HG03565 (cell line): ENCODE results near the gene SYT6.

Experiments used
- ATAC-seq: cut with Tn5 transposase; IDR thresholded peaks from one replicate; pipeline ENCODE4 v1.9.1; 2021; ENCODE audit warnings: mild to moderate bottlenecking, moderate library complexity; ENCODE audit not compliant: unreplicated experiment

SYT6 gene

DNA sequence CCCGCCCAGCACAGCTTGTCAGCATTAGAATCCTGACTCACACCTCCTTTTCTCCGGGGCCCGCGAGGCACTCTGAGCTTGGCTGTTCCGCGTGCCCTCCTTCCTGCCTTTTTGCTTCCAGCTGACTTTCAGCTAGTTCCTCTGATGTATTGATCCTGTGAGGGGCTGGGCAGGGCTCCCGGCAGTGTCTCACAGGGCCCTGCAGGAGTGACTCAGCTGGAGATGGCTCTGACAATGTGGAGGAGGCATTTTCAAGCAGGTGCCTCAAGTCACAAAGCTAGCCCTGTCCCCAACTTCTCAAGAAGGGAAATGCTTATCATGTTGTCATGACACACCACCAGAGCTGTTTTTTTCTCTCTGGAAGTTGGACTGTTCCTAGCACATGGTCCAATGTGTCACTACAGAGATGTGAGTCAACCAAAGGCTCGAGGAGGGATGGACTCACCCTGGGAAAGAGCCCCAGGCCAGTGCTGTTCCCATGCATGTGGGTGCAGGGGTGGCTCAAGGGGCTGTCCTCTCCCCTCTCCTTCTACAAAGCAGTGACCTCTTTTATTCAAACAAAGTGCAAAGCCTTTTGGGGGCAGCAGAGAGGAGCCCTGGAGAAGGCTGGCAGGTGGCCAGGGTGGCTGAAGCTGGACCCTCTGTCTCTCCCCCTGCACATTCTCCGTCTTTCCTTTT is 30.6 kb downstream of the SYT6 start:
- no peak for ATAC-seq

- ATAC-seq: no peak
Measured at GRCh38 chr1:114118351-114118990, 35.2 kb downstream of the SYT6 start.

DNA sequence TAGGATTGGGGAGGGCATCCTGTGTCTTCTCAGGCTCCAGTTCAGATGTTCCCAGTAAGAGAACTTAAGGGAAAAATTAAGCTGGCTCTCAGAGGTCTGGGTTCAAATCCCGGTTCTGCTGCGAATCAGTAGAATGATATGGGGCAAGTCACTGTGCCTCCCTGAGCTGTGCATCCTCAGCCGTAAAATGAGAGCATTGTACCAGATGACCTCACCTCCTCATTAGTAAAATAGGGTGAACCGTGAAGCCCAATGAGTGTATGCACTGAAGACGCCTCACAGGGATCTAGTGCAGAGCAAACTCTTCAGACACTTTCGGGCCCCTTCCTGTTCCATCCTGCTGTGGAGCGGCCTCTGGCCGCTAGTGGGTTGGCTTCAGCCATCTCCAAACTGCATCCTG is 36.0 kb downstream of the SYT6 start:
- no peak for ATAC-seq

DNA sequence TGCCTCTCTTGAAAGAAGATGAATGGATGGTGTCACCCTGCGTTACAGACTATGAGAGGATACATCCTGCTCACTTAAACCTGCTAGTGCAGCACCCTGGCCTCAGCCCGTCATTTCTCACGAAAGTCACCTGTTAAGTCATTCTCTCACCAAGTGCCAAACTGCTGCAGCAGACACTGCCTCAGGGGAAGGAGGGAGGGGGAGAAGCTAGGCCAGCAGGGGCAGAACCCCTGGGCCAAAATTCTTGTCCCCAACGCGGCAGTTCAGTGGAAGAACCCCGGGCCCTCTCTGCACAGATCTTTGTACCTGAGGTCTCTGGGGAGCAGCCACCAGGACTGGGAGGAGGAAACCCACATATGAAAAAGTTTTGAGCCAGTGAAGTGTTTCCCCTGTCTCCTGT is 37.6 kb downstream of the SYT6 start:
- no peak for ATAC-seq

- ATAC-seq: no peak
Measured at GRCh38 chr1:114114185-114115094, 39.2 kb downstream of the SYT6 start.

GRCh38 chr1:114113411-114114184 is 40.1 kb downstream of the SYT6 start:
- ATAC-seq: no peak

GRCh38 chr1:114112775-114113174 is 40.9 kb downstream of the SYT6 start:
- ATAC-seq: no peak

DNA sequence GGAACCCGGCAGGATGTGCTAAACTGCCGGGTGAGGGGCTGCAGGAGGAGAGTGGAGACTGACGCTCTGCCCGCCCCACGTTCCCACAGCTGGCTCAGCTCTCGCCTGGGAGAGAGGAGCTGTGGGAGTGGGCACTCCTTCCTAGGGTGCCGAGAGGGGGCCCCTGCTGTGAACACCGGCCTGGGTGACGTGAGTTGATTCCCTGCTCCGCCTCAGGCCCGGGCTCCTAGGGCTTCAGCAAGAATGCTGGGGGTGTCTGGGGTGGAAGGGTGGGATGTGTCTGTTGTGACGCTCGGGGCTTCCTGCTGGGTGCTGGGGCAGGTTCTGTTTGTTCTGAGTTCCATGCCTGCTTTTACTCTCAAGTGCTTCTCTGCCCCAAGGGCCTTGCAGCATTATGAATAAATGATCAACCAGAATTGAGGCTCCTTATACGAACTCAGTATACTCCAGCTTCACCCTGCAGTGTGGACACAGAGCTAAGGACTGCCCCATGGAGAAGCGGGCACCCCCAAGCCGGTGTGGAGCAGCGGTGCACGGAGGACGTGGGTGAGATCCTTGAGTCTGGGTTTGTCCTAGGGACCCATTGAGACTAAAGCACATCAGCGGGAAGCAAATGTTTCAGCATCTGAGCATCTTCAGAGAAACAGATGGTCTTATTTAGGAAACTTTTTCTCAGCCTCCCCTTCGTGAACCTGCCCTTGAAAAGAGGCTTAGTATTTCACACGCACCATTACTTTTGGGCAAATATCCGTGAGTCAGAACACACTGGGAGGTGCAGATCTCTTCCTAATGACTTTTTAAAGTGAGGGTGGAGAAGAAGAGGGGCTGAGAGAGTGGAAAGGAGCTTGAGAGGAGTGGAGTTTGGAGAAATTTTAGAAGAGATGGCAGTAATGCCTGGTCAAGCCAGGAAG is 41.7 kb downstream of the SYT6 start:
- ATAC-seq: no peak

DNA sequence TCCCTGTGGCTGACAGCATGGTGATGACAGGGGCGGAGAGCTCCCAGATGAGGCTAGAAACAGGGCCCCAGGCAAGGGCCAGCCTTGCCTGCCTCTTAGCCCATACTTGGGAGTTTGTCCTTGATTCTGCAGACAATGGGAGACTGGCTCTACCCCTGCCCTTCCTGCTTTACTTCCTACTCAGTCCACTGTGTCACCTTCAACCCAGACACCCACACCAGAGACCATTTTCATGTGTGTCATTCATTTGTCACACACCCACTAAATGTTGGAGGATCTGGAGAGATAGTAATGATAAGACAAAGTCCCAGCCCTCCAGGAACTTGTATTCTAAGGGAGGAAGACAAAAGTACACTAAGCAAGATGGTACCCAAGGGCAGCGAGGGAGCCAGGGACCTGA is 43.7 kb downstream of the SYT6 start:
- no peak for ATAC-seq

DNA sequence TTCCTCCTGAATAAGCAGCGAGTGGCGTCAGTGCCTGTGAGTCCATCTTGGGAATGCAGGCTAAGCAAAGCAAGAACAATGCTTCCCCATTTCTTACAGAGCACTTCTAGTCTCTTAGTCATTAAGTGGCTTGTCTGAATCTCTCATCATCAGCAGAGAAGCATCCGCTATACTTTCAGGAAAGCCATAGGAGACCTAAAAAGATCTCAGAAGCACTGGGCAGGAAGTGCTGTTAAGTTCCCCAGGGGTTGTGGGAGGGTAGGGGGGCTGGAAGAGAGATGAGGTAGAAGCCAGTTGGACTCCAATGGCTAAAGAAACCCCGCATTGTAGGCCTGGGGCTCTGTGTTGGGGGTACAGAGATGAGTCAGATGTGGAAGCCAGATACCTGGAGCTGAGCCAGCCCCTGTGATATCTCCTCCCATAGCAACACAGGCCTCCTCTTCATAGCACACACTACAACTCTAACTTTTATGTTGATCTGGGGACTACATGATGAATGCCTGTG is 44.9 kb downstream of the SYT6 start:
- peak; percentile 82 for ATAC-seq

DNA sequence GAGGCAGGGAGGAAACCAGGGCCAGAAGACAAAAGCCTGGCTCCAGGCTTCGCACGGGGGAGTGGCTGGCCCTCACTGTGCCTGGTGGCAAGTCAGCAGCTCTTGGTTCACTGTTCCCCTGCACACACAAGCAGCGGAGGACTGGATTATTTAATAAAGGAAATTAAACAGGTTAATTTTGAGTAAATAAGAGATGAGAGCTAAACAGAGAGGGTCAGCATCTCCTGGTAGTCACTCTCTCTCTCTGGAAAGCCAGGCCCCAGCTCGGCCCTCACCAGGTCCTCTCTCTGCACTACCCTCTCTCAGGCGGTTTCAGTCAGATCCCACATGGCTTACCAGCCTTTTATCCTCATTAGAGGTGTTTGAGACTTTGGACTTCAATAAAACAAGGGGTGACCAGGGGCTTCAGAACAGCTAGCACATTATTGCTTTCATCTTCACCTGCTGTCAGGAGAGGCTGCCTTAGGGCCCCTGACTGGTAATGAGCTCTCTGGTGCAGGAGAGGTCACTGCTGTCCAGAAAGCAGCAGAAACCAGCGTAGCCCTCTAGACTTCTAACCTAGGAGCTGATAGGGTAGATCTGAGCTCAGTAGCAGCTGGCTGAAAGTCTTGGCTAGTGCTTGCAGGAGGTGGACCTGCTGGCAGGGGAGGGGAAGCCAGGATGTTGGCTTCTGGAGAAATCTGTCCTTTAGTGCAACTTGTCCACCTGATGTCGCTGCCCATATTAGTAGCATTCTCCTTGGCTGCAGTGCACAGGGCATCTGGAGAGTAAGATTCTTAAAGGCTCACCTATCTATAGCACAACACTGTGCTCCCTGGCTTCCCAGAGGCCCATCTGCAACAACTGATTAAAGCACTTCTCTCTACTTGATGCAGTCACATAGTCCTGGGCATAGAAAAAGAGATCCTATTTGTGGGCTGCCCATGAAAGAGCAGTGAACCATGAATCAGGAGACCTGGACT is 45.9 kb downstream of the SYT6 start:
- ATAC-seq: no peak

GRCh38 chr1:114105421-114105979 is 48.2 kb downstream of the SYT6 start:
- no peak for ATAC-seq

DNA sequence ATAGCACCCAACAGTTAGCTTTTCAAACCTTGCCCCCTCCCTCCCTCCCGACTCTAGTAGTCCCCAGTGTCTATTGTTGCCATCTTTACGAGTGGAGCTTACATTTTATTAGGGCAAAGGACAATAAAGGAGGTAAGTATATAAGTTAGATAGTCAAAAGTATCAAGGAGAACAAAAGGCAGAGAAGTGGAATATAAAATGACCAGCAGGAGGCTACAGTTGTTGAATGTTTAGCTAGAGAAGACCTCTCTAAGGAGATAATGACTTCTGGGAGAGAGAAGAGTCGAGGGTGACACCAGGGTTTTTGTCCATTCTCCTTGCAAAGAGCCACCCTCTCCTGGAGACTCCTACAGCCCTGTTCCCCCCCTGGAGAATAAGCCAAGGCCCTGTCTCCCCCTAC is 48.7 kb downstream of the SYT6 start:
- no peak for ATAC-seq

DNA sequence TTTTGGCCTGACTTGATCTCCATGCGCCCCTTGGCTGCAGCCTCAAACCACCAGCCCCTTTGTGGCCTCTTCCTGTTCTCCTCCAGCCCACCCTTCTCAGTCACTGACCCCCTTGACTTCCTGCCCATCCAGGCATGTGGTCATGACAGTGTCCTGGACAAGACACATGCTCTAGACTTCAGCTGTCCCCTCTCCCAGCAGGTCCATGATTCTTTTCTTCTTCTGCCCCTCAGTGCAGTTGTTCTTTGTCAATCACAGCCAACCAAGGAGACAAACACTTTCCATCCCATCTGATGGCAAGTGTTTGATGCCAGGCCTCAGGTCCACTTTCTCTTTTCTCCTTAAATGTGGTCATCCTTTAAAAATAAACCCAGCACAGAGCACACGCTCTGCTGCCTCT is 49.7 kb downstream of the SYT6 start:
- ATAC-seq: no peak

DNA sequence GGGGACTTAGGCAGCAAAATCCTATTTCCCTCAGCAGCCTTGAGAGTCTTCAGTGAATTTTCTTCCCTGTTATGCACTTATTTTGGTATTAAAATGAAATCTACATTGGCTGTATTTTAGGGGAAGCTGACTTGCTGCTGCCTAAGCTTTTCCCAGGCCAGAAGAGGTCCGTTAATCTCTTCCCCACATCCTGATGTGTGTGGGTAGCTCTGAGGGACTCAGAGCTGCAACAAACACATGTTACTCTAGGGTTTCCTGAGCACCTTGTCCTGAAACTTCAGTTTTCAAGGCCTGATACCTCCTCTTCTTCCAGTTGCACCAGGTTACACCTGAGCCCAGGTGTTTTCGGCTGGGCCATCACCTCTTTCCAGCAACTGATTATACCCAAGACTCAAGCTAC is 51.5 kb downstream of the SYT6 start:
- ATAC-seq: no peak

GRCh38 chr1:114100148-114100547 is 53.5 kb downstream of the SYT6 start:
- no peak for ATAC-seq

DNA sequence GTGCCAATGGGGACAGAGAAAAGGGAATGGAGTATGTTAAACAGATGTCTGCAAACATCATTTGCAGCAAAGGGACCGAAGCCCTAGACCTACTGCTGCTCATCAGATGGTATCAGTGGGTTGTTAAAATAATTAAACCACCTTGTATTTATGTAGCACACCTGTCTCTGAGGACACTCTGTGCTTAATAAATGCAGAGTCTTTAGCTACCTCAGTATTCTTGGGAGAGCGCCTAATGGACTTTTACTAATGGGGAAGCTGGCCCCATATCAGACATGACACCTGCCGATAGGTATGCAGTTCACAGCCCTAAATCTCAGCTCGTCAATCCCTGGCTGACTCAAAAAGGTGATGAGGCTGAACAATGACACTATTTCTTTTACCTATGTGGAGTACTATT is 54.4 kb downstream of the SYT6 start:
- no peak for ATAC-seq

GRCh38 chr1:114097109-114097508 is 56.6 kb downstream of the SYT6 start:
- ATAC-seq: no peak
